HCT116 (cell line): ENCODE data around the gene PIP5KL1. TPM values are rescaled to one million over a fixed set of nuclear protein-coding genes. Genes with fewer than 3 reads are reported as not detected.

Experiments used
- ATAC-seq: fragments of 200-7000 bp; cut with Tn5 transposase; 2 replicates; pipeline ENCODE4 v1.9.1; 2020; ENCODE audit warnings: mild to moderate bottlenecking, moderate library complexity
- BruUV-seq: library from RNA; stranded (reverse); fragments of 400-500 nt; replicated peaks from 2 replicates; lab custom pipeline; 2021; lab: Mats Ljungman, UMichigan
- CTCF ChIA-PET: fragments of 300-600 bp; sonication (Branson Sonifier 250); formaldehyde crosslinking; loops from one replicate; lab custom pipeline; 2021; ENCODE audit warnings: antibody characterized with exemption; lab: Charles Lee
- POLR2A ChIA-PET: fragments of 300-600, 350-600 bp; sonication (Branson Sonifier 250); formaldehyde crosslinking; loops from one replicate; lab custom pipeline; 2021; ENCODE audit warnings: antibody characterized with exemption; lab: Charles Lee
- RAD21 ChIA-PET, 2 experiments: fragments of 300-600 bp; sonication (Branson Sonifier 250); formaldehyde crosslinking; loops; one replicate each; lab custom pipeline; 2023; ENCODE audit warnings: low total read pairs in 2 of 2; ENCODE audit not compliant: uncharacterized antibody in 2 of 2, unreplicated experiment in 2 of 2, low non-redundant PET in 1 of 2; lab: Charles Lee
- DNase-seq: peaks from one replicate; pipeline ENCODE4 v3.0.0-alpha.2; 2010; ENCODE audit warnings: low read depth, low spot score
- H2AFZ ChIP-seq: fragments of 200-600 bp; shearing (Covaris generic), sonication (generic); 2 replicates; pipeline ENCODE4 v1.6.1; 2017; ENCODE audit warnings: low read depth, mixed run types, mixed read lengths, antibody characterized with exemption, low read length; ENCODE audit not compliant: poor library complexity, severe bottlenecking
- H3K27ac ChIP-seq: 2 replicates; pipeline ENCODE4 v1.5.1; 2012; ENCODE audit warnings: low read depth, low read length
- H3K27me3 ChIP-seq: fragments of 200-600 bp; sonication (generic); 2 replicates; pipeline ENCODE4 v1.6.1; 2016; ENCODE audit warnings: mixed run types, low read length, mixed read lengths; ENCODE audit not compliant: insufficient read depth
- H3K36me3 ChIP-seq, 2 experiments: fragments of 200-500 bp in 1 of 2; fragments of 200-600 bp in 1 of 2; sonication (Bioruptor generic) in 1 of 2; sonication (generic) in 1 of 2; 2 replicates each; pipeline versions ENCODE4 v1.5.1 to v1.6.1; 2014 to 2016; ENCODE audit warnings: low read length in 2 of 2, inconsistent platforms in 1 of 2, mixed read lengths in 1 of 2, mixed run types in 1 of 2; ENCODE audit not compliant: insufficient read depth in 2 of 2, control insufficient read depth in 1 of 2
- H3K4me1 ChIP-seq, 2 experiments: fragments of 200-600 bp in 1 of 2; sonication (generic) in 1 of 2; 2 replicates each; pipeline versions ENCODE4 v1.5.1 to v1.6.1; 2012 to 2017; ENCODE audit warnings: low read length in 2 of 2, inconsistent platforms in 1 of 2, mild to moderate bottlenecking in 1 of 2, mixed read lengths in 1 of 2, mixed run types in 1 of 2, moderate library complexity in 1 of 2; ENCODE audit not compliant: insufficient read depth in 2 of 2, control insufficient read depth in 1 of 2
- H3K4me2 ChIP-seq: fragments of 200-600 bp; sonication (generic); 2 replicates; pipeline ENCODE4 v1.6.1; 2017; ENCODE audit warnings: mixed run types, low read length, mixed read lengths
- H3K4me3 ChIP-seq, 2 experiments: fragments of 200-600 bp in 1 of 2; sonication (generic) in 1 of 2; replicated peaks in 1 of 2; 2 replicates each; pipeline ENCODE4 v1.5.1; 2011 to 2016; ENCODE audit warnings: low read length in 2 of 2, control low read depth in 1 of 2, low read depth in 1 of 2, mild to moderate bottlenecking in 1 of 2, mixed read lengths in 1 of 2, mixed run types in 1 of 2
- H3K79me2 ChIP-seq: fragments of 200-600 bp; sonication (generic); 2 replicates; pipeline ENCODE4 v1.6.1; 2017; ENCODE audit warnings: mild to moderate bottlenecking, mixed run types, low read length, moderate library complexity, mixed read lengths; ENCODE audit not compliant: insufficient read depth
- H3K9ac ChIP-seq: fragments of 200-600 bp; sonication (generic); 2 replicates; pipeline ENCODE4 v1.6.1; 2016; ENCODE audit warnings: low read length, mixed read lengths
- H3K9me2 ChIP-seq: fragments of 200-600 bp; sonication (generic), shearing (Covaris generic); 2 replicates; pipeline ENCODE4 v1.6.1; 2017; ENCODE audit warnings: mixed run types, mild to moderate bottlenecking, moderate library complexity; ENCODE audit not compliant: insufficient read depth
- H3K9me3 ChIP-seq, 2 experiments: fragments of 200-500 bp in 1 of 2; fragments of 200-600 bp in 1 of 2; sonication (Bioruptor generic) in 1 of 2; sonication (generic) in 1 of 2; 2 replicates each; pipeline ENCODE4 v1.6.1; 2014 to 2017; ENCODE audit warnings: low read length in 2 of 2, mixed read lengths in 2 of 2, inconsistent platforms in 1 of 2, low read depth in 1 of 2, mild to moderate bottlenecking in 1 of 2, mixed run types in 1 of 2, moderate library complexity in 1 of 2; ENCODE audit not compliant: control insufficient read depth in 1 of 2, insufficient read depth in 1 of 2
- H4K20me1 ChIP-seq: fragments of 200-600 bp; sonication (generic), shearing (Covaris generic); 2 replicates; pipeline ENCODE4 v1.6.1; 2017; ENCODE audit warnings: mixed run types, mild to moderate bottlenecking, moderate library complexity; ENCODE audit not compliant: insufficient read depth
- CBX3 ChIP-seq: IDR thresholded peaks from 2 replicates; pipeline ENCODE4 v1.6.1; 2012; ENCODE audit warnings: low read depth
- CEBPB ChIP-seq: IDR thresholded peaks from 2 replicates; pipeline ENCODE4 v1.6.1; 2012; ENCODE audit warnings: low read depth
- CTCF ChIP-seq, 3 experiments: fragments of 200-600 bp in 1 of 3; sonication (generic) in 1 of 3; IDR thresholded peaks in 2 of 3; conservative IDR thresholded peaks in 1 of 3; 2 replicates each; pipeline ENCODE4 v1.5.1; 2012 to 2017; ENCODE audit warnings: low read depth in 2 of 3, low read length in 2 of 3, antibody characterized with exemption in 1 of 3, borderline replicate concordance in 1 of 3, control low read depth in 1 of 3, mild to moderate bottlenecking in 1 of 3, mixed read lengths in 1 of 3, mixed run types in 1 of 3, moderate library complexity in 1 of 3; ENCODE audit not compliant: insufficient read depth in 1 of 3
- ELF1 ChIP-seq: IDR thresholded peaks from 2 replicates; pipeline ENCODE4 v1.6.1; 2012; ENCODE audit warnings: low read depth, borderline replicate concordance
- EZH2 ChIP-seq: fragments of 200-600 bp; sonication (generic); IDR thresholded peaks from 2 replicates; pipeline ENCODE4 v1.6.1; 2017; ENCODE audit warnings: antibody characterized with exemption, mixed run types
- JUND ChIP-seq: IDR thresholded peaks from 2 replicates; pipeline ENCODE4 v1.6.1; 2012
- MAX ChIP-seq: IDR thresholded peaks from 2 replicates; pipeline ENCODE4 v1.6.1; 2012
- POLR2A ChIP-seq: IDR thresholded peaks from 2 replicates; pipeline ENCODE4 v1.7.0; 2011; ENCODE audit warnings: borderline replicate concordance; ENCODE audit not compliant: insufficient read depth, insufficient read length; ENCODE audit errors: extremely low read depth
- POLR2AphosphoS5 ChIP-seq: IDR thresholded peaks from 2 replicates; pipeline ENCODE4 v1.6.1; 2011; ENCODE audit warnings: mild to moderate bottlenecking, low read depth, low read length, moderate library complexity
- RAD21 ChIP-seq: IDR thresholded peaks from 2 replicates; pipeline ENCODE4 v1.6.1; 2012; ENCODE audit warnings: low read depth, mild to moderate bottlenecking
- SIN3A ChIP-seq: IDR thresholded peaks from 2 replicates; pipeline ENCODE4 v1.6.1; 2012; ENCODE audit warnings: low read depth
- TCF7L2 ChIP-seq: IDR thresholded peaks from 2 replicates; pipeline ENCODE4 v1.7.0; 2011; ENCODE audit warnings: borderline replicate concordance, inconsistent platforms; ENCODE audit not compliant: insufficient read depth, insufficient read length; ENCODE audit errors: extremely low read depth
- YY1 ChIP-seq: IDR thresholded peaks from 2 replicates; pipeline ENCODE4 v1.6.1; 2011; ENCODE audit warnings: low read length, low read depth, moderate library complexity, mild to moderate bottlenecking; ENCODE audit not compliant: insufficient replicate concordance; ENCODE audit errors: extremely low read depth
- ZBTB33 ChIP-seq: IDR thresholded peaks from 2 replicates; pipeline ENCODE4 v1.6.1; 2011; ENCODE audit warnings: mild to moderate bottlenecking, low read length, moderate library complexity; ENCODE audit not compliant: insufficient replicate concordance; ENCODE audit errors: extremely low read depth
- intact Hi-C: fragments of 100-400 bp; cut with micrococcal nuclease; formaldehyde crosslinking; loops from 2 replicates; pipeline ENCODE4 v1.10.0; 2022
- total RNA-seq: library from RNA; stranded (reverse); gene quantifications from one replicate; pipeline ENCODE4 v1.2.1, GENCODE V29; 2021; ENCODE audit not compliant: unreplicated experiment
- TF ChIP-seq, protein P1 (sequence below): IDR thresholded peaks from 2 replicates; pipeline ENCODE4 v1.6.1; 2012

The PIP5KL1 gene
- total RNA-seq, 1 experiment from 2014 or later, result 37.6 TPM

- Histone ChIP-seq H3K9me2 (no peaks in the 10 kb centered on the region), H3K9me3 (no peaks in the 10 kb centered on the region), H3K36me3 (peaks cover 0 to 9% of the 10 kb centered on the region in 2 experiments; a peak in 2 of 4 replicates), H3K79me2 (peaks cover 7% of the 10 kb centered on the region), H3K27me3 (no peaks in the 10 kb centered on the region), H3K9ac (no peak overlapping the region), H3K4me3 (no peak overlapping the region), H2AFZ (no peak overlapping the region), H4K20me1 (no peaks in the 10 kb centered on the region), H3K4me2 (no peak overlapping the region), H3K27ac (no peak overlapping the region; the same call in 1 of the 2 replicates), H3K4me1 (peaks cover 6 to 24% of the 10 kb centered on the region in 2 experiments)
- ChIA-PET CTCF (interaction anchor here (0.9 to 3.0 kb wide), 4 partner anchors 10 to 93 kb away, joined by 4 to 40 read pairs (median 6); no protein-coding TSS in a partner anchor), RAD21 (interaction anchor here in 1 of 2 experiments (1.1 kb wide), 1 partner anchor 125 kb away, joined by 4 read pairs; the partner anchor contains the start of gene NAIF1), POLR2A (no interaction called here)
- ATAC-seq, result no peak
- intact Hi-C loops, result loop anchor here (2.0 kb wide), 1 partner anchor 143 kb away; no protein-coding TSS in a partner anchor
- no peak for TF ChIP-seq YY1
- no peak for TF ChIP-seq ELF1
- no peak for TF ChIP-seq CBX3
- no peak for TF ChIP-seq TCF7L2
- no peak for DNase-seq
- BruUV-seq, result no TSS peak
Measured at GRCh38 chr9:127941961-127942215, 11.3 kb upstream of the PIP5KL1 start.

- no peaks in the 10 kb centered on the region for H4K20me1 ChIP-seq
- no peak overlapping the region for H3K4me2 ChIP-seq
- peaks cover 0 to 9% of the 10 kb centered on the region in 2 experiments; a peak in 2 of 4 replicates for H3K36me3 ChIP-seq
- no peaks in the 10 kb centered on the region for H3K9me3 ChIP-seq
- ChIA-PET POLR2A (no interaction called here), CTCF (interaction anchor here (1.1 to 3.0 kb wide), 4 partner anchors 9 to 184 kb away, joined by 3 to 40 read pairs (median 6); no protein-coding TSS in a partner anchor), RAD21 (interaction anchor here in 1 of 2 experiments (1.1 kb wide), 1 partner anchor 126 kb away, joined by 4 read pairs; the partner anchor contains the start of gene NAIF1)
- no peak overlapping the region for H3K27ac ChIP-seq
- no peaks in the 10 kb centered on the region for H3K9me2 ChIP-seq
- ATAC-seq (no peak), DNase-seq (no peak)
- no peak overlapping the region for H3K9ac ChIP-seq
- no peak overlapping the region for H3K4me3 ChIP-seq
- peaks cover 13% of the 10 kb centered on the region for H3K79me2 ChIP-seq
- H2AFZ ChIP-seq, result no peak overlapping the region
- BruUV-seq, result no TSS peak
- intact Hi-C loops, result no loop called here
- peaks cover 4 to 25% of the 10 kb centered on the region in 2 experiments for H3K4me1 ChIP-seq
- H3K27me3 ChIP-seq, result no peaks in the 10 kb centered on the region
- TF ChIP-seq JUND (no peak), RAD21 (no peak), POLR2AphosphoS5 (no peak), ZBTB33 (no peak), POLR2A (no peak), SIN3A (no peak), MAX (no peak), TCF7L2 (no peak), CEBPB (no peak), CTCF (IDR thresholded peaks at IDR 0.05 in 2 of 3, conservative IDR thresholded peaks at IDR 0.05 in 1 of 3; ENCODE audit: borderline replicate concordance in 1 of 3, insufficient read depth in 1 of 3, low read depth in 2 of 3, low read length in 2 of 3) (no peak), EZH2 (no peak)
- TF ChIP-seq, protein P1, sequence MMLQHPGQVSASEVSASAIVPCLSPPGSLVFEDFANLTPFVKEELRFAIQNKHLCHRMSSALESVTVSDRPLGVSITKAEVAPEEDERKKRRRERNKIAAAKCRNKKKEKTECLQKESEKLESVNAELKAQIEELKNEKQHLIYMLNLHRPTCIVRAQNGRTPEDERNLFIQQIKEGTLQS, result no peak
Measured at GRCh38 chr9:127941062-127941960, 10.7 kb upstream of the PIP5KL1 start.
